ENCODE results near the gene RFX8. TPM values are rescaled to one million over a fixed set of nuclear protein-coding genes. Genes with fewer than 3 reads are reported as not detected.

RFX8 gene
- total and polyA plus RNA-seq, 9 of the 15 experiments (the other 6 are each of a cell fraction or from before 2014, with no cell fraction given) = not detected

DNA sequence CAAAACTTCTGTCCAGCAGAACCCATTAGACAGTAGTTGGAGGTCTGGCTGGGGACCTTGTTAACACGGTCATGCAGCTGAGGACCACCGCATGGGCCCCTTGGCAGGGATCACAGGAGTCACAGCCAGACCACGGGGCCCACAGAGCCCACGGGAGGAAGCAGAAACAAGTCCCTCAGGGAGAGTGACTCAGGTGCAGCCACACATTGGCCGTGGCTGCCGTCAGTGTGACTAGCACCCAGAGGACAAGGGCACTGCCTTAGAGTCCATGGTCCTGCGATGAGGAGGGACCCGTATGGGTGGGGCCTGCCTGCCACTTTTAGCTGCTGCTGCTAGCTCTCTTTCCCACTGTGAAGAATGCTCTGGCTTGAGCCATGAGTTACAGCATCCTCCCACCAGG is 5.9 kb upstream of the RFX8 start (continued):
- TF ChIP-seq, protein P1, sequence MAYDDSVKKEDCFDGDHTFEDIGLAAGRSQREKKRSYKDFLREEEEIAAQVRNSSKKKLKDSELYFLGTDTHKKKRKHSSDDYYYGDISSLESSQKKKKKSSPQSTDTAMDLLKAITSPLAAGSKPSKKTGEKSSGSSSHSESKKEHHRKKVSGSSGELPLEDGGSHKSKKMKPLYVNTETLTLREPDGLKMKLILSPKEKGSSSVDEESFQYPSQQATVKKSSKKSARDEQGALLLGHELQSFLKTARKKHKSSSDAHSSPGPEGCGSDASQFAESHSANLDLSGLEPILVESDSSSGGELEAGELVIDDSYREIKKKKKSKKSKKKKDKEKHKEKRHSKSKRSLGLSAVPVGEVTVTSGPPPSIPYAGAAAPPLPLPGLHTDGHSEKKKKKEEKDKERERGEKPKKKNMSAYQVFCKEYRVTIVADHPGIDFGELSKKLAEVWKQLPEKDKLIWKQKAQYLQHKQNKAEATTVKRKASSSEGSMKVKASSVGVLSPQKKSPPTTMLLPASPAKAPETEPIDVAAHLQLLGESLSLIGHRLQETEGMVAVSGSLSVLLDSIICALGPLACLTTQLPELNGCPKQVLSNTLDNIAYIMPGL (CRISPR knock-in tag; IDR thresholded peaks at IDR 0.05) = no peak
- TF ChIP-seq KAT2B (IDR thresholded peaks at IDR 0.05; ENCODE audit: low read depth, low read length) = no peak
- TF ChIP-seq ARID1B (IDR thresholded peaks at IDR 0.05) = no peak
- TF ChIP-seq, protein P2, sequence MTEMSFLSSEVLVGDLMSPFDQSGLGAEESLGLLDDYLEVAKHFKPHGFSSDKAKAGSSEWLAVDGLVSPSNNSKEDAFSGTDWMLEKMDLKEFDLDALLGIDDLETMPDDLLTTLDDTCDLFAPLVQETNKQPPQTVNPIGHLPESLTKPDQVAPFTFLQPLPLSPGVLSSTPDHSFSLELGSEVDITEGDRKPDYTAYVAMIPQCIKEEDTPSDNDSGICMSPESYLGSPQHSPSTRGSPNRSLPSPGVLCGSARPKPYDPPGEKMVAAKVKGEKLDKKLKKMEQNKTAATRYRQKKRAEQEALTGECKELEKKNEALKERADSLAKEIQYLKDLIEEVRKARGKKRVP (CRISPR knock-in tag; IDR thresholded peaks at IDR 0.05) = no peak
- no peak for TF ChIP-seq RBM22 (IDR thresholded peaks at IDR 0.05; ENCODE audit: low read depth, low read length, poor library complexity, severe bottlenecking)
- TF ChIP-seq TRIM28 (IDR thresholded peaks at IDR 0.05) = no peak
- no peak for TF ChIP-seq HDAC2 (IDR thresholded peaks at IDR 0.05)

DNA sequence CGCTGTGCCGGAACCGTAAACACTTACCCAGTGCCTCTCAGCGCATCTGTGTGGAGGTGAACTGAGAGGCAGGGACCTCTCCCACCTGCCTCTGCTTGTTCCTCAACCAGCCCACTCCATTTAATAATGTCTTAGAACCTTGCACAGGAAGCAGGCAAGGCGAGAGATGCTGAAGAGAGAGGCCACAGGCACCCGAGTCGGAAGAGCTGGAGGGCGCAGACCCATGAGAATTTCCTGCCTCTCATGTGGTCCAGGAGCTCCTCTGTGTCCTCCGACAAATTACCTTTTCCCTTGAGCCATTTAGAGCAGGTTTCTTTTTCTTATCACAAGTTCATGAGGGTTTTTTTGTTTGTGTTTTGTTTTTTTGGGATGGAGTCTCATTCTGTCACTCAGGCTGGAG is 4.9 kb upstream of the RFX8 start:
- BruUV-seq (replicated peaks) = no TSS peak
- Histone ChIP-seq H2AFZ (ENCODE audit: low read depth, low read length) (no peak overlapping the region), H3K79me2 (ENCODE audit: control insufficient read depth, insufficient read depth, low read length) (no peaks in the 10 kb centered on the region), H3K36me3 (ENCODE audit: control insufficient read depth, insufficient read depth, low read length) (no peaks in the 10 kb centered on the region), H3K4me3 (no peak overlapping the region), H3K27me3 (ENCODE audit: control insufficient read depth in 2 of 2, insufficient read depth in 2 of 2, low read length in 2 of 2) (peaks cover 19 to 56% of the 10 kb centered on the region in 2 experiments; a peak in 4 of 5 replicates), H4K20me1 (replicated peaks; ENCODE audit: control insufficient read depth, insufficient read depth, low read length) (no peaks in the 10 kb centered on the region), H3K9me3 (replicated peaks; ENCODE audit: control insufficient read depth, insufficient read depth, low read depth, low read length) (no peaks in the 10 kb centered on the region), H3K9me1 (ENCODE audit: control insufficient read depth, insufficient read depth, low read length) (no peaks in the 10 kb centered on the region), H3K4me1 (replicated peaks in 1 of 2; ENCODE audit: control insufficient read depth in 2 of 2, insufficient read depth in 2 of 2, low read length in 2 of 2) (no peaks in the 10 kb centered on the region; a peak in 1 of 5 replicates), H3K4me2 (ENCODE audit: insufficient read depth, low read length) (no peak overlapping the region), H3K9ac (ENCODE audit: insufficient read depth in 1 of 2, low read depth in 2 of 2, low read length in 2 of 2) (no peak overlapping the region), H3K27ac (ENCODE audit: extremely low read depth, low read depth, low read length) (no peak overlapping the region)
- ATAC-seq = no peak
- in situ Hi-C loops (cut with MboI) = no loop called here
- no peak for FAIRE-seq
- ChIA-PET CTCF (ENCODE audit: low intra/inter-chr PET ratio) (no interaction called here), POLR2A (no interaction called here)
- DNase-seq (ENCODE audit: extremely low read depth in 1 of 4, low spot score in 3 of 4) = no peak
- intact Hi-C loops (cut with micrococcal nuclease) = no loop called here
- WGBS (ENCODE audit: insufficient coverage, low coverage, missing lambda C conversion rate) = 1% methylated on average over 9 of the region's 9 CpGs
- no peak for TF ChIP-seq SRF (CRISPR knock-in tag; IDR thresholded peaks at IDR 0.05)
- TF ChIP-seq PTRF (tag; IDR thresholded peaks at IDR 0.05) = no peak
- no peak for TF ChIP-seq ZNF830 (CRISPR knock-in tag; IDR thresholded peaks at IDR 0.05)
- TF ChIP-seq, protein P3, sequence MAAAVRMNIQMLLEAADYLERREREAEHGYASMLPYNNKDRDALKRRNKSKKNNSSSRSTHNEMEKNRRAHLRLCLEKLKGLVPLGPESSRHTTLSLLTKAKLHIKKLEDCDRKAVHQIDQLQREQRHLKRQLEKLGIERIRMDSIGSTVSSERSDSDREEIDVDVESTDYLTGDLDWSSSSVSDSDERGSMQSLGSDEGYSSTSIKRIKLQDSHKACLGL (CRISPR knock-in tag; IDR thresholded peaks at IDR 0.05; ENCODE audit: borderline replicate concordance, poor library complexity, severe bottlenecking) = no peak
- TF ChIP-seq, protein P4, sequence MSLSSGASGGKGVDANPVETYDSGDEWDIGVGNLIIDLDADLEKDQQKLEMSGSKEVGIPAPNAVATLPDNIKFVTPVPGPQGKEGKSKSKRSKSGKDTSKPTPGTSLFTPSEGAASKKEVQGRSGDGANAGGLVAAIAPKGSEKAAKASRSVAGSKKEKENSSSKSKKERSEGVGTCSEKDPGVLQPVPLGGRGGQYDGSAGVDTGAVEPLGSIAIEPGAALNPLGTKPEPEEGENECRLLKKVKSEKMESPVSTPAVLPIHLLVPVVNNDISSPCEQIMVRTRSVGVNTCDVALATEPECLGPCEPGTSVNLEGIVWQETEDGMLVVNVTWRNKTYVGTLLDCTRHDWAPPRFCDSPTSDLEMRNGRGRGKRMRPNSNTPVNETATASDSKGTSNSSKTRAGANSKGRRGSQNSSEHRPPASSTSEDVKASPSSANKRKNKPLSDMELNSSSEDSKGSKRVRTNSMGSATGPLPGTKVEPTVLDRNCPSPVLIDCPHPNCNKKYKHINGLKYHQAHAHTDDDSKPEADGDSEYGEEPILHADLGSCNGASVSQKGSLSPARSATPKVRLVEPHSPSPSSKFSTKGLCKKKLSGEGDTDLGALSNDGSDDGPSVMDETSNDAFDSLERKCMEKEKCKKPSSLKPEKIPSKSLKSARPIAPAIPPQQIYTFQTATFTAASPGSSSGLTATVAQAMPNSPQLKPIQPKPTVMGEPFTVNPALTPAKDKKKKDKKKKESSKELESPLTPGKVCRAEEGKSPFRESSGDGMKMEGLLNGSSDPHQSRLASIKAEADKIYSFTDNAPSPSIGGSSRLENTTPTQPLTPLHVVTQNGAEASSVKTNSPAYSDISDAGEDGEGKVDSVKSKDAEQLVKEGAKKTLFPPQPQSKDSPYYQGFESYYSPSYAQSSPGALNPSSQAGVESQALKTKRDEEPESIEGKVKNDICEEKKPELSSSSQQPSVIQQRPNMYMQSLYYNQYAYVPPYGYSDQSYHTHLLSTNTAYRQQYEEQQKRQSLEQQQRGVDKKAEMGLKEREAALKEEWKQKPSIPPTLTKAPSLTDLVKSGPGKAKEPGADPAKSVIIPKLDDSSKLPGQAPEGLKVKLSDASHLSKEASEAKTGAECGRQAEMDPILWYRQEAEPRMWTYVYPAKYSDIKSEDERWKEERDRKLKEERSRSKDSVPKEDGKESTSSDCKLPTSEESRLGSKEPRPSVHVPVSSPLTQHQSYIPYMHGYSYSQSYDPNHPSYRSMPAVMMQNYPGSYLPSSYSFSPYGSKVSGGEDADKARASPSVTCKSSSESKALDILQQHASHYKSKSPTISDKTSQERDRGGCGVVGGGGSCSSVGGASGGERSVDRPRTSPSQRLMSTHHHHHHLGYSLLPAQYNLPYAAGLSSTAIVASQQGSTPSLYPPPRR (CRISPR knock-in tag; IDR thresholded peaks at IDR 0.05; ENCODE audit: borderline replicate concordance) = no peak
- TF ChIP-seq ZNF764 (CRISPR knock-in tag; IDR thresholded peaks at IDR 0.05; ENCODE audit: low read depth) = no peak
- no peak for TF ChIP-seq SIRT6 (IDR thresholded peaks at IDR 0.05; ENCODE audit: low read depth, low read length)

Data from K562 (cell line).